Dermis microvascular lymphatic vessel endothelial cell (primary cell): ENCODE data around the gene MCOLN2. TPM values are rescaled to one million over a fixed set of nuclear protein-coding genes. Genes with fewer than 3 reads are reported as not detected.
"Not testable (repeated sequence)": the region's sequence is repeated elsewhere in the genome, so short reads cannot be mapped to it uniquely, and the experiment has no call there.

ENCODE experiments used
- DNase-seq, 2 donors: peaks; one replicate each; pipeline versions ENCODE4 v3.0.0 to v3.0.0-alpha.2; 2010; ENCODE audit warnings: low read depth in 2 of 2
- total RNA-seq: library from RNA; depleted of rRNA; stranded (reverse); fragments of >200 nt; gene quantifications from 2 replicates; pipeline ENCODE4 v1.2.1, GENCODE V29; 2014

The MCOLN2 gene
- total RNA-seq, 1 donor from 2014 or later = not detected

- DNase-seq = not testable (repeated sequence)
Observed at GRCh38 chr1:84902727-84903126, 94.2 kb downstream of the MCOLN2 start.

GRCh38 chr1:84899969-84900368 lies 96.9 kb downstream of the MCOLN2 start:
- DNase-seq = no peak

GRCh38 chr1:84896279-84896678 lies 100.6 kb downstream of the MCOLN2 start:
- no peak for DNase-seq

- DNase-seq = no peak
Observed at GRCh38 chr1:84892705-84893618, 104.0 kb downstream of the MCOLN2 start, which contains the start of gene LPAR3. Gene LPAR3, minus strand, starts transcription at chr1:84893206. Its CDS starts 27,086 bp downstream, at chr1:84866120.

GRCh38 chr1:84890566-84890965 lies 106.3 kb downstream of the MCOLN2 start:
- no peak for DNase-seq

GRCh38 chr1:84889437-84889836 lies 107.5 kb downstream of the MCOLN2 start:
- no peak for DNase-seq

GRCh38 chr1:84888753-84889152 lies 108.2 kb downstream of the MCOLN2 start:
- no peak for DNase-seq

- DNase-seq = no peak
Observed at GRCh38 chr1:84887261-84887934, 109.5 kb downstream of the MCOLN2 start.

GRCh38 chr1:84885469-84885868 lies 111.4 kb downstream of the MCOLN2 start:
- DNase-seq = no peak

GRCh38 chr1:84884671-84885389 lies 112.1 kb downstream of the MCOLN2 start:
- no peak for DNase-seq

- DNase-seq = no peak
Observed at GRCh38 chr1:84883286-84883685, 113.6 kb downstream of the MCOLN2 start.

GRCh38 chr1:84877592-84877991 lies 119.3 kb downstream of the MCOLN2 start:
- no peak for DNase-seq

GRCh38 chr1:84876353-84876752 lies 120.6 kb downstream of the MCOLN2 start:
- no peak for DNase-seq

Other genes starting within 250 kb of the MCOLN2 start
- gene LPAR3, start 103.9 kb downstream of the MCOLN2 start, total RNA-seq = under 0.01 TPM in 1 of 2 replicates, not detected in the other
- not detected in 2 replicates for gene MCOLN3, start 51.4 kb upstream of the MCOLN2 start, total RNA-seq
- gene SYDE2, start 203.9 kb upstream of the MCOLN2 start, total RNA-seq = 4.0 and 6.1 TPM in 2 replicates